ENCODE measurements around the gene WBP2.
"Not testable (repeated sequence)": the region's sequence is repeated elsewhere in the genome, so short reads cannot be mapped to it uniquely, and the experiment has no call there.

WBP2 gene

DNA sequence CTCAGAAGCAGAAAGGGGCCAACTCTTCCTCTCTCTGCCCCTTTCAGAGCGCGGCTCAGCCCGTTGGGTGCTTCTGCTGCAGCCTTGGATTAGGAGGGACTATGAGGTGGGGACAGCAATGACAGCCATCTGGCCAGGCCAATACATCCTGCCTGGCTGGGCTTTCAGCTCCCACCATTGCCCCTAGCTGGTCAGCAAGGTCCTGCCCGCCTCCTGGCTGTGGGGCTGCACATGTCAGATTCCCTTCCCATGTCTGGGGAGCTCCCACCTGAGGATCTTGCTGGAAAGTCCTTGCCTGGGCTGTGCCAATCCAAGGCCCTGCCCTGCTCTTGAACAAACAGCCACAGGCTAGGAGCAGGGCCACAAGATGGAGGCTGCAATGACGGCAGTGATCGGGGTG, 33.3 kb upstream of the WBP2 start:
- no peak for DNase-seq

DNA sequence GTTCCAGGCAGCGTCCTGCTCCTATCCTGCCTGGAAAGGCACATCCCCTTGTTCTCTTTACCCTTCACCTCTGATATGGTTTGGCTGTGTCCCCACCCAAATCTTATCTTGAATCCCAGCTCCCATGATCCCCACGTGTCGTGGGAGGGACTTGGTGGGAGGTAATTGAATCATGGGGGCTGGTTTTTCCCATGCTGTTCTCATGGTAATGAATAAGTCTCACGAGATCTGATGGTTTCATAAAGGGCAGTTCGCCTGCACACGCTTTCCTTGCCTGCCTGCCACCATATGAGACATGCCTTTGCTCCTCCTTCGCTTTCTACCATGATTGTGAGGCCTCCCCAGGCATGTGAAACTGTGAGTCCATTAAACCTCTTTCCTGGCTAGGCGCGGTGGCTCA, 30.7 kb upstream of the WBP2 start:
- DNase-seq: not testable (repeated sequence)

- DNase-seq: no peak
These were observed 30.3 kb upstream of the WBP2 start for GRCh38 chr17:75885431-75885830.

DNA sequence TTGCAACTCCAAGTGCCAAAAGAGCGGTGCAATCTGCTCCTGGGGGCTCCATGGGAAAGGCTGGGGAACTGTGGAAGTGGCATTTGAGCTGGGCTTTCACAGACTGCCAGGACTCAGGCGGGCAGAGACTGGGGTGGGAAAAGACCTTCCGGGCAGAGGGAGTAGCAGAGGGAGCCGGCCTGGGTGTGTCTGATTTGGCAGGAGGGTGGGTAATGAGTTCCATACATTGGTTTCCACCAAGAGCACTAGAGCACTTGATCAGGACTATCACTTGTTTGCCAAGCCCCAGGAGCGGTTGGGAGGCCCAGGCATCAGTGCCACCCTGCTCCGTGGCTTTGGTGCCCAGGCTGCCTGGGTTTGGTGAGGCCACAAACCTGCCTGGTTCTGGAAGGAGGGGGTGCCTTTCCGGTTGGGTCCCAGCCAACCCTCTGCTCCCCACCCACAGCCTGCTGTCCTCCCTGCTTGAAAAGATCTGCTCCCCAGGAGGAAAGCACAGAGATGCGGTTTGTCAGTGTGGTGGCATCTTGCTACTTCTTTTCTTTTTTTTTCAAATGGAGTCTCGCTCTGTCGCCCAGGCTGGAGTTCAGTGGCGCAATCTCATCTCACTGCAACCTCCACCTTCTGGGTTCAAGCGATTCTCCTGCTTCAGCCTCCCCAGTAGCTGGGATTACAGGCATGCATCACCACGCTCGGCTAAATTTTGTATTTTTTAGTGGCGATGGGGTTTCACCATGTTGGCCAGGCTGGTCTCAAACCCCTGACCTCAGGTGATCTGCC, 26.7 kb upstream of the WBP2 start:
- no peak for DNase-seq

GRCh38 chr17:75880266-75880665, 25.1 kb upstream of the WBP2 start:
- no peak for DNase-seq

GRCh38 chr17:75878174-75878998, 23.3 kb upstream of the WBP2 start, which contains the start of gene TRIM47:
Gene TRIM47, minus strand, starts transcription at chr17:75878581. Its CDS starts 33 bp downstream, at chr17:75878548.
- no peak for DNase-seq

- DNase-seq: peak; percentile 65
These were observed 22.6 kb upstream of the WBP2 start for GRCh38 chr17:75877752-75878173.

- no peak for DNase-seq
These were observed 22.0 kb upstream of the WBP2 start for GRCh38 chr17:75876938-75877751.

GRCh38 chr17:75876190-75876937, 21.2 kb upstream of the WBP2 start:
- peak; percentile 22 to 59 for DNase-seq

DNA sequence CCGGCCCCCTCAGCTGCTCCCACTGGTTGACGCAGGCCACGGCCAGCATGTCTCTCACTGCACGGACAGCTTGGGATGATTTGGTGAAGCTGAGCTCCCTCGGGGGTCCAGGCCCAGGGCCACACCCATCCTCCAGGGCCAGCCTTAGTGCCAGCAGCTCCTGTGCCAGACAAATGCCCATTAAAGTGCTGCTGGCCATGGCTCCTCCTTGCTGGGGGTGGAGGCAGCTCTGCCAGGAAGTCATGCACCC, 20.7 kb upstream of the WBP2 start:
- peak in 1 of 2 experiments; percentile 59 for DNase-seq

- no peak for DNase-seq
These were observed 20.2 kb upstream of the WBP2 start for GRCh38 chr17:75875182-75875939.

GRCh38 chr17:75874323-75875181, 19.4 kb upstream of the WBP2 start:
- no peak for DNase-seq

DNA sequence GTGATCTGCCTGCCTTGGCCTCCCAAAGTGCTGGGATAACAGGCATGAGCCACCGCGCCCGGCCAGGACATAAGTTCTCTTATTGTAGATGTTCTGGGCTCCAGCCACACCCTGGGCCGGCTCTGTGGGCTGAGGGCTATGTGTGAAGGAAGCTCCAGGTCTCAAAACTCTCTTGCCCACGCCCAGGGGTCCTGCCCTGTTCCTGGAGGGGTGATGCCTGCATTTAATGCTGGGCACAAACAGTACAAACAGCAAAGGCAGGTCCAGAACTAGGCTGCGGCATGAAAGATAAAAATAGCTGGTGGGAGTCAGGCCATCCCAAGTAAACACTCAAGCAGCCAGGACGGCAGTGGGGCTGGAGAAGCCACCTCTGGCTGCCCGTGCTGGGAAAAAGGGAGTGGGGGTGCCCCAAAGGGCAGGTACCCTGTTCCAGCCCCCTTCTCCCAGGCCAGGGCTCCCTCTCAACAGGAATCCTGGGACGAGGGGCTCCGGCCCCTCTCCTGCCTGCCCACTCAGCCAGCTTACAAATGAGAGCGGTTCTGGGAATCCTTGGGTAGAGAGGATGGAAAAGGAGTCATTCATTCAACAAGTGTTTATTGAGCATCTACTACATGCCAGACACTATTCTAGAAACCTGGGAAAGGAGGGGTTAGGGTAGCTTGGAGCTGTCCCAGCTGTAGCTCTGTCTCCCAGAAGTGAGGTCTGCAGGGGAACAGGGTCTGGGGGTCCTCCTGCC, 18.6 kb upstream of the WBP2 start:
- no peak for DNase-seq

- no peak for DNase-seq
These were observed 17.6 kb upstream of the WBP2 start for GRCh38 chr17:75872434-75873351.

GRCh38 chr17:75870228-75870627, 15.1 kb upstream of the WBP2 start:
- DNase-seq: not testable (repeated sequence)

DNA sequence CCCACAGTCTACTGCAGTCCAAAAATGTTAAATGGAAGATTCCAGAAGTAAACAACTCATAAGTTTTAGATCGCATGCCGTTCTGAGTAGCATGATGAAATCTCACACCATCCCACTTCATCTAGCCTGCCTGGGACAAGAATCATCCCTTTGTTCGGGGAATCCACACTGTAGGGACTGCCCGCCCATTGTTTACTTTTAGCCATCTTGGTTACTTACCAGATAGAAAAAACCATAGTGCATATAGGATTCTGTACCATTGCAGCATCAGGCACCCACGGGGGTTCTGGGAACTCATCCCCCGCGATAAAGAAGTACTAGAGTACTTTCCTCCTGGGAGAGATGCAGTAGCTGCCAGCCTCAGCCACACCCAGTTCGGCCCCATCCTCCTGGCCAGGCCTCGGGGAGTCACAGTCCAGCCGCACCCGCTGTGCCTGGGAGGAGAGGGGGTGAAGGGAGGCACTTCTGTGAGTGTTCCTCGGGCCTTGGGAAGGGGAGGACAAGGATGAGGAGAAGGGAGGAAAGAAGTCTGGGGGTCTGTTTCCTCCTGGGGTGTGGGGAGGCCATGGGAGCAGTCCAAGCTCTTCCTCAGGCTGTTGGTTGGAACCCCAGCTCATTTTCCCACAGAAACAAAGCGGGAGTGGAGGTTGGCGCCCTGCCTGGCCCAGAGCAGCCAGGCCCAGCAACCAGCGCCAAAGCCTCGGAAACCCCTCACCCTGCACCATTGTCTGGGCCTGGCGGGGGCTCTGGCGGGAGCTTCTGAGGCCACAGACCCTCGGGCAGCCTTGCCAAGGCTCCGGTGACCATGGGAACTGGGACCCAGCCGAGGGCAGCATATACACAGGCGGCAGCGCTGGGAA, 14.4 kb upstream of the WBP2 start:
- no peak for DNase-seq

DNA sequence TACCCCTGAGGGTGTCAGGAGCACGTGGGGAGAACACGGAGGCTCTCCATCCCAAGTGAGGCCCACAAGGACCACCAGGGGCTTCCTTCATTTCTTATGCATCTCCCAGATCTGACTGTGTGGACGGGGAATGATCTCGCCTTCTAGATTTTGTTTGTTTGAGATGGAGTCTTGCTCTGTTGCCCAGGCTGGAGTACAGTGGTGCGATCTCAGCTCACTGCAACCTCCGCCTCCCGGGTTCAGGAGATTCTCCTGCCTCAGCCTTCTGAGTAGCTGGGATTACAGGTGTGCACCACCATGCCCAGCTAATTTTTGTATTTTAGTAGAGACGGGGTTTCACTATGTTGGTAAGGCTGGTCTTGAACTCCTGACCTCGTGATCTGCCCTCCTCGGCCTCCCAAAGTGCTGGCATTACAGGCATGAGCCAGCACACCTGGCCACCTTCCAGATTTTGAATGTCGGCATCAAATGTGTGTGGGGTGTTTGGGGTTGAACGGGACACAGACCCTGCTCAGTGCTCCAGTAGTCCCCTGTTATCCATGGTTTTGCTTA, 13.7 kb upstream of the WBP2 start:
- DNase-seq: not testable (repeated sequence)
